Left ventricle myocardium inferior (tissue), 1 donor: ENCODE results near the gene SLC5A3. TPM values are rescaled to one million over a fixed set of nuclear protein-coding genes. Genes with fewer than 3 reads are reported as not detected.

Source experiments
- DNase-seq: peaks from one replicate; pipeline ENCODE4 v3.0.0-alpha.2; 2020
- H3K27ac ChIP-seq: fragments of 200-600 bp; replicated peaks from 2 replicates; pipeline ENCODE4 v1.8.0; 2021
- H3K27me3 ChIP-seq: fragments of 200-600 bp; 2 replicates; pipeline ENCODE4 v1.8.0; 2021; ENCODE audit warnings: low read depth
- H3K36me3 ChIP-seq: fragments of 200-600 bp; 2 replicates; pipeline ENCODE4 v1.8.0; 2021
- H3K4me1 ChIP-seq: fragments of 200-600 bp; 2 replicates; pipeline ENCODE4 v1.8.0; 2021
- H3K4me3 ChIP-seq: fragments of 200-600 bp; 2 replicates; pipeline ENCODE4 v1.8.0; 2021; ENCODE audit warnings: mild to moderate bottlenecking, moderate library complexity
- H3K9me3 ChIP-seq: fragments of 200-600 bp; replicated peaks from 2 replicates; pipeline ENCODE4 v1.8.0; 2021
- CTCF ChIP-seq: fragments of 200-600 bp; IDR thresholded peaks from 2 replicates; pipeline ENCODE4 v1.8.0; 2021; ENCODE audit warnings: antibody characterized with exemption, mild to moderate bottlenecking, borderline replicate concordance
- intact Hi-C: fragments of 100-400 bp; cut with micrococcal nuclease; formaldehyde crosslinking; loops from one replicate; pipeline ENCODE4 v1.11.0; 2022
- total RNA-seq: library from RNA; stranded (reverse); fragmentation: NEBNext Ultra II Directional; extraction: Animal tissue kit (Norgen Biotek cat#: 25700); gene quantifications from one replicate; pipeline ENCODE4 v1.2.1, GENCODE V29; 2021
- donor health status: DM: no; HTN: yes; CAD: no; lungs with severe emphysema.

Gene SLC5A3
- total RNA-seq, 1 donor from 2014 or later, result 4.7 TPM

GRCh38 chr21:34094949-34095348 lies 21.6 kb downstream of the SLC5A3 start:
- peaks cover 35% of the 10 kb centered on the region for H3K4me1 ChIP-seq
- H3K27ac ChIP-seq, result no peak overlapping the region
- no peak for DNase-seq
- intact Hi-C loops, result no loop called here
- no peaks in the 10 kb centered on the region for H3K27me3 ChIP-seq
- no peaks in the 10 kb centered on the region for H3K9me3 ChIP-seq
- H3K36me3 ChIP-seq, result peaks cover 22% of the 10 kb centered on the region
- no peak overlapping the region for H3K4me3 ChIP-seq
- no peak for TF ChIP-seq CTCF

- intact Hi-C loops, result no loop called here
- Histone ChIP-seq H3K4me3 (no peak overlapping the region), H3K36me3 (peaks cover 22% of the 10 kb centered on the region), H3K27me3 (no peaks in the 10 kb centered on the region), H3K9me3 (no peaks in the 10 kb centered on the region), H3K27ac (no peak overlapping the region), H3K4me1 (peaks cover 41% of the 10 kb centered on the region)
- TF ChIP-seq CTCF, result no peak
- DNase-seq, result no peak
Observed at GRCh38 chr21:34097442-34097841, 24.1 kb downstream of the SLC5A3 start.

GRCh38 chr21:34100337-34100736 lies 27.0 kb downstream of the SLC5A3 start:
- Histone ChIP-seq H3K4me1 (peaks cover 41% of the 10 kb centered on the region), H3K9me3 (no peaks in the 10 kb centered on the region), H3K36me3 (peaks cover 15% of the 10 kb centered on the region), H3K4me3 (no peak overlapping the region), H3K27me3 (no peaks in the 10 kb centered on the region), H3K27ac (no peak overlapping the region)
- TF ChIP-seq CTCF, result no peak
- intact Hi-C loops, result no loop called here
- no peak for DNase-seq

GRCh38 chr21:34100790-34101189 lies 27.4 kb downstream of the SLC5A3 start:
- Histone ChIP-seq H3K9me3 (no peaks in the 10 kb centered on the region), H3K36me3 (peaks cover 10% of the 10 kb centered on the region), H3K4me3 (no peak overlapping the region), H3K4me1 (peaks cover 40% of the 10 kb centered on the region), H3K27ac (no peak overlapping the region), H3K27me3 (no peaks in the 10 kb centered on the region)
- DNase-seq, result no peak
- intact Hi-C loops, result no loop called here
- TF ChIP-seq CTCF, result no peak

- Histone ChIP-seq H3K27ac (no peak overlapping the region), H3K4me1 (peaks cover 20% of the 10 kb centered on the region), H3K9me3 (no peaks in the 10 kb centered on the region), H3K4me3 (no peak overlapping the region), H3K36me3 (no peaks in the 10 kb centered on the region), H3K27me3 (no peaks in the 10 kb centered on the region)
- TF ChIP-seq CTCF, result no peak
- no peak for DNase-seq
- intact Hi-C loops, result no loop called here
Observed at GRCh38 chr21:34105947-34106541, 32.7 kb downstream of the SLC5A3 start.
